Type B pancreatic cell (in vitro differentiated cells): ENCODE data around the gene CD2BP2. TPM values are rescaled to one million over a fixed set of nuclear protein-coding genes. Genes with fewer than 3 reads are reported as not detected.

Experiments used
- DNase-seq: peaks from one replicate; pipeline ENCODE4 v3.0.0; 2021; ENCODE audit warnings: mixed read lengths; ENCODE audit not compliant: unreplicated experiment; ENCODE audit errors: extremely low spot score
- H3K27ac Mint-ChIP-seq: 2 replicates; pipeline ENCODE4 v1.8.0; 2021; ENCODE audit warnings: mild to moderate bottlenecking, mixed read lengths
- H3K27me3 Mint-ChIP-seq: 2 replicates; pipeline ENCODE4 v1.8.0; 2021; ENCODE audit warnings: mixed read lengths
- H3K36me3 Mint-ChIP-seq: 2 replicates; pipeline ENCODE4 v1.8.0; 2021; ENCODE audit warnings: mixed read lengths
- H3K4me1 Mint-ChIP-seq: one replicate; pipeline ENCODE4 v1.8.0; 2021; ENCODE audit warnings: mixed read lengths; ENCODE audit not compliant: unreplicated experiment
- H3K4me3 Mint-ChIP-seq: 2 replicates; pipeline ENCODE4 v1.8.0; 2021; ENCODE audit warnings: mild to moderate bottlenecking, mixed read lengths
- H3K9me3 Mint-ChIP-seq: 2 replicates; pipeline ENCODE4 v1.8.0; 2021; ENCODE audit warnings: mixed read lengths
- CTCF ChIP-seq: fragments of 200-600 bp; sonication (generic); conservative IDR thresholded peaks from 2 replicates; pipeline ENCODE4 v1.5.0; 2021; ENCODE audit warnings: antibody characterized with exemption, mild to moderate bottlenecking
- total RNA-seq: library from RNA; stranded (reverse); gene quantifications from 2 replicates; pipeline ENCODE4 v1.2.1, GENCODE V29; 2021; ENCODE audit warnings: low replicate concordance

The CD2BP2 gene
- total RNA-seq, 1 donor from 2014 or later, result 64.6 TPM

GRCh38 chr16:30359871-30360170 is 4.7 kb upstream of the CD2BP2 start:
- DNase-seq, result no peak
- Mint-ChIP-seq H3K27me3 (no peaks in the 10 kb centered on the region), H3K4me1 (peaks cover 4% of the 10 kb centered on the region), H3K9me3 (no peaks in the 10 kb centered on the region), H3K27ac (no peak overlapping the region), H3K4me3 (no peak overlapping the region), H3K36me3 (peaks cover 22% of the 10 kb centered on the region)
- no peak for TF ChIP-seq CTCF

GRCh38 chr16:30358990-30359870 is 4.1 kb upstream of the CD2BP2 start:
- Mint-ChIP-seq H3K27me3 (no peaks in the 10 kb centered on the region), H3K4me1 (peaks cover 9% of the 10 kb centered on the region), H3K4me3 (no peak overlapping the region), H3K27ac (peak overlapping the region; percentile 23), H3K9me3 (no peaks in the 10 kb centered on the region), H3K36me3 (peaks cover 18% of the 10 kb centered on the region)
- no peak for DNase-seq
- no peak for TF ChIP-seq CTCF

GRCh38 chr16:30358577-30358936 is 3.4 kb upstream of the CD2BP2 start:
- H3K4me3 Mint-ChIP-seq, result no peak overlapping the region
- no peaks in the 10 kb centered on the region for H3K27me3 Mint-ChIP-seq
- TF ChIP-seq CTCF, result no peak
- H3K9me3 Mint-ChIP-seq, result no peaks in the 10 kb centered on the region
- peaks cover 18% of the 10 kb centered on the region for H3K36me3 Mint-ChIP-seq
- peaks cover 11% of the 10 kb centered on the region for H3K4me1 Mint-ChIP-seq
- H3K27ac Mint-ChIP-seq, result no peak overlapping the region
- no peak for DNase-seq

GRCh38 chr16:30357715-30358576 is 2.8 kb upstream of the CD2BP2 start:
- Mint-ChIP-seq H3K27ac (peak overlapping the region; percentile 25), H3K4me3 (no peak overlapping the region), H3K36me3 (peaks cover 13% of the 10 kb centered on the region), H3K27me3 (no peaks in the 10 kb centered on the region), H3K4me1 (peaks cover 11% of the 10 kb centered on the region), H3K9me3 (no peaks in the 10 kb centered on the region)
- no peak for TF ChIP-seq CTCF
- no peak for DNase-seq

GRCh38 chr16:30357085-30357714 is 2.1 kb upstream of the CD2BP2 start:
- peaks cover 9% of the 10 kb centered on the region for H3K36me3 Mint-ChIP-seq
- H3K4me1 Mint-ChIP-seq, result peaks cover 11% of the 10 kb centered on the region
- no peak overlapping the region for H3K4me3 Mint-ChIP-seq
- DNase-seq, result no peak
- H3K9me3 Mint-ChIP-seq, result no peaks in the 10 kb centered on the region
- peak overlapping the region; percentile 99 for H3K27ac Mint-ChIP-seq
- TF ChIP-seq CTCF, result no peak
- no peaks in the 10 kb centered on the region for H3K27me3 Mint-ChIP-seq
